ENCODE data around the gene BRF1. TPM values are rescaled to one million over a fixed set of nuclear protein-coding genes. Genes with fewer than 3 reads are reported as not detected.

Gene BRF1
- total RNA-seq, 4 donors from 2014 or later, result 22.2 to 37.9 (median 26.2) TPM

DNA sequence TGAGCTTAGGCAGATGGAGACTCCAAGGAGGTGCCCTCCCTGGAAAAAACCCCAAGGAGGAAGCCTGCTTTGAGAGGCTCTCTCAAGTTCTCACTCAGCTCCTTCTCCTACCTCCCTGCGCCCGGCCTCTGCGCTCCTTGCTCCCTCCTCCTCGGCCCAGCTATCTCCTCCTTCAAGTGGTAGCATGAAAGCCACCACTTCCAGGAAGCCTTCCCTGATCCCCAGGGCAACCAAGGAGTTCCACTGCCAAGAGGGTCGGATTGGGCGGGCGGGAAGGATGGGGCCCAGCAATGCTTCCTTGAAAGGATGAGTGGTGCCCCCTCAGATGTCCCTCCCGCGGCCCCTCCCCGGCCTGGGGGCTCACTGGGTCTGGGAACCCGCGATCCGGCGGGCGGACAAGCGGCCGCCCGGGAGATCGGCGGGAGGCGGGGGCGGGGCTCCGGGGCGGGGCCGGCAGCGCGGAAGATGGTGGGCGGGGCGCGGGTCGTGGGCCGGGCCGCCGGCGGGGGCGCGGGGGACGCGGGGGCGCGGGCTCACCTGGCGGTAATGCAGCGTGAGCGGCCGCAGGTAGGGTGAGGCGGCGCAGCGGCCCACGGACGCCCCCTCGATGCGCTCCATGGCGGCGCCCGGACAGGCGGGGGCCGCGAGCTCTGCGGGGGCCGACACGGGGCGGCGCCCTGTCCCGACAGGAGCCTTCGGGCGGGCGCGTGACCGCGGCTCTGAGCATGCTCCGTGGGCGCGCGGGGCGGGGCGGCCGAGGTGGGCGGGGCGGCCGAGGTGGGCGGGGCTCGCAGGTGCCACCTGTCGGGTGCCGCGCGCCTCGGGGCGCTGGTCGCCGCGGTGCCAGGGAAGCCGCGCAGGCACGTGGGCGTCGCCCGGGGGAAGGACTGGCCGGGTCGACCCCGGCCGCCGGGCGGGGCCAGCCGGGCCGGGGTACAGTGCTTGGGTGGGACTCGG, 119.9 kb downstream of the BRF1 start, which contains the start of gene NUDT14:
Gene NUDT14 (minus strand): TSS at position 721 of the 957 bp plus-strand sequence. CDS start 103 bp downstream, at position 618.
- H3K27ac ChIP-seq, result peak within 1 kb of the TSS; percentile 58 to 86 (median 81)
- H3K9me3 ChIP-seq, result no peaks in the 10 kb centered on the region
- H3K36me3 ChIP-seq, result no peaks in the 10 kb centered on the region
- no CpG with 5 or more reads among the region's 106 CpGs for WGBS, 2 donors
- TF ChIP-seq POLR2A (IDR thresholded peaks at IDR 0.05), result peak in 1 of 4 donors; percentile 18
- TF ChIP-seq, protein P1, sequence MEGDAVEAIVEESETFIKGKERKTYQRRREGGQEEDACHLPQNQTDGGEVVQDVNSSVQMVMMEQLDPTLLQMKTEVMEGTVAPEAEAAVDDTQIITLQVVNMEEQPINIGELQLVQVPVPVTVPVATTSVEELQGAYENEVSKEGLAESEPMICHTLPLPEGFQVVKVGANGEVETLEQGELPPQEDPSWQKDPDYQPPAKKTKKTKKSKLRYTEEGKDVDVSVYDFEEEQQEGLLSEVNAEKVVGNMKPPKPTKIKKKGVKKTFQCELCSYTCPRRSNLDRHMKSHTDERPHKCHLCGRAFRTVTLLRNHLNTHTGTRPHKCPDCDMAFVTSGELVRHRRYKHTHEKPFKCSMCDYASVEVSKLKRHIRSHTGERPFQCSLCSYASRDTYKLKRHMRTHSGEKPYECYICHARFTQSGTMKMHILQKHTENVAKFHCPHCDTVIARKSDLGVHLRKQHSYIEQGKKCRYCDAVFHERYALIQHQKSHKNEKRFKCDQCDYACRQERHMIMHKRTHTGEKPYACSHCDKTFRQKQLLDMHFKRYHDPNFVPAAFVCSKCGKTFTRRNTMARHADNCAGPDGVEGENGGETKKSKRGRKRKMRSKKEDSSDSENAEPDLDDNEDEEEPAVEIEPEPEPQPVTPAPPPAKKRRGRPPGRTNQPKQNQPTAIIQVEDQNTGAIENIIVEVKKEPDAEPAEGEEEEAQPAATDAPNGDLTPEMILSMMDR (IDR thresholded peaks at IDR 0.05), result no peak
- H3K27me3 ChIP-seq, result peaks cover 0 to 60% (median 0%) of the 10 kb centered on the region in 4 donors
- peak within 1 kb of the TSS; percentile 41 to 82 (median 58) for H3K4me3 ChIP-seq
- DNase-seq, result peak; percentile 15
- H3K4me1 ChIP-seq, result peaks cover 26 to 51% (median 29%) of the 10 kb centered on the region in 3 donors
- intact Hi-C loops (cut with DNase I), result no loop called here

DNA sequence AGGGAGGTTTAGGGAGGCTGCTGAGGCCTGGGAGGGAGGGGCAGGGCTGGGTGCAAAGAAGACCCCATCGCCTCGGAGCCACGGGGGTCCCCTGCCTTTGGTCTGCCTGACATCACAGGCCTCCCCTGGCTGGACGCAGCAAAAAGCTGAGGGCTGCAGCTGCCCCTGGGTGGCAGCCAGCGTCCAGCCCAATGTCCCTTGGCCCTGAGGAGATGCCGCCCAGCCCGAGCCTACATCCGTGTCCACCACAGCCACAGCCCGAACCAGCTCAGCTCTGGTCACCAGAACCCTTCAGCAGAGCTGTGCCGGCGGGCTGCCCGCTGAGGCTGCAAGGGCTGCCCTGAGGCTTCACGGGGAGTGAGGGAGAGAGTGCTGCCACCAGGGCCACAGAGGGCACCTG, 121.6 kb downstream of the BRF1 start:
- Histone ChIP-seq H3K4me3 (no peak overlapping the region), H3K4me1 (peaks cover 37 to 68% (median 46%) of the 10 kb centered on the region in 3 donors), H3K36me3 (no peaks in the 10 kb centered on the region), H3K27ac (no peak overlapping the region), H3K9me3 (no peaks in the 10 kb centered on the region), H3K27me3 (peaks cover 0 to 50% (median 0%) of the 10 kb centered on the region in 4 donors)
- no peak for DNase-seq
- intact Hi-C loops (cut with DNase I), result no loop called here
- 94 to 100% methylated on average over 1 to 3 of the region's 13 CpGs for WGBS, 2 donors
- TF ChIP-seq, protein P1 (IDR thresholded peaks at IDR 0.05), result no peak
- TF ChIP-seq POLR2A (IDR thresholded peaks at IDR 0.05), result no peak

DNA sequence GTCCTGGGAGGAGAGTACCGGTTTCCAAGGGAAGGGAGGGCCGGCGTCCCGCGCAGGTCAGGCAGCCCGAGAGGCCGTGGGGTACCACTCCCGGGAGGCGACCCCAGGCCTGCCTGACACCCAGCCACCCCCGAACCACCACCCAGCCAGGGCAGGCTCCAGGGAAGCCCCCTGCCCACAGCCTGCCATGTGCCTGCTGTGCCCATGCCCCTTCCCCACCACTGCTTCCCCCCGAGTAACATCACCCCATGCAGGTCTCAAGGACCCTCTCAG, 122.0 kb downstream of the BRF1 start:
- 90 to 94% methylated on average over 3 to 5 of the region's 11 CpGs for WGBS, 2 donors
- TF ChIP-seq, protein P1 (IDR thresholded peaks at IDR 0.05), result no peak
- no peak for TF ChIP-seq POLR2A (IDR thresholded peaks at IDR 0.05)
- Histone ChIP-seq H3K4me3 (no peak overlapping the region), H3K36me3 (no peaks in the 10 kb centered on the region), H3K27ac (no peak overlapping the region), H3K9me3 (no peaks in the 10 kb centered on the region), H3K4me1 (peaks cover 38 to 72% (median 49%) of the 10 kb centered on the region in 3 donors), H3K27me3 (peaks cover 0 to 53% (median 0%) of the 10 kb centered on the region in 4 donors)
- DNase-seq, result no peak
- intact Hi-C loops (cut with DNase I), result no loop called here

DNA sequence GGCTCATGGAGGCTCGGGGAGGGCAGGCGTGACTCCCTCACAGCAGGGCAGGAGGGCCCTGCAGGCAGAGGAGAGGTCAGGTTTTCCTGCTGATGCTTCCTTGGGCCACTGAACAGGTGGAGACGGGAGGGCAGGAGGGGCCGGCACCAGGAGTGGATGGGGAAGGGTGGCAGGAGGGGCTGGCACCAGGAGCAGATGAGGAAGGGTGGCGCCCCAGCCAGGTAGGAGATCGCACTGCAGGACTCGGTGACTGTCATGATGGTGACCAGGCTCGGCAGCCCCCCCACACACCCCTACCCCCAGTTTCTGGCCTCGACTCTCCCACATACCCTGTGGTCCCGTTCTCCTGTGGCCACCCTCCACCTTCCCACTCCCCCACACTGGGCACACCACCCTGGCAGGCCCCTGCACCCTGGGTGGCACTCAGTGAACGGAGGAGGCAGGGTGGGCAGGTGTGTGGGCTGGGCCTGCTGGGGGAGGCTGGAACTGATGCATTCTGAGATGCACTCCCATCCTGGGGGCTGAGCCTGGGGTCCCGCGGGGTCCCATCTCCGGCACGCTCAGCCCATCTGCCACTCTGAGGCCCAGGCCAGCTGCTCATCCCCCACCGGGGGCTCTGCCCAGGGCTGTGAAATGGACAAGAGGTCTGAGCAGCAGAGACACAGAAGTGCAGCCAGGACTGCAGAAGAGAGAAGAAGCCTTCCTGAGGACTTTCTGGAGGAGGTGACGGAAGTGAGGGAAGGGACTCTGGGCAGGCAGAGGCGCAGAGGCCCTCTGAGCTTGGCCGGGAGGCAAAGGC, 122.5 kb downstream of the BRF1 start:
- no peak overlapping the region for H3K27ac ChIP-seq
- DNase-seq, result no peak
- WGBS, 2 donors, result 90 to 93% methylated on average over 8 to 13 of the region's 19 CpGs
- peaks cover 38 to 74% (median 49%) of the 10 kb centered on the region in 3 donors for H3K4me1 ChIP-seq
- no peaks in the 10 kb centered on the region for H3K36me3 ChIP-seq
- H3K27me3 ChIP-seq, result peaks cover 0 to 54% (median 0%) of the 10 kb centered on the region in 4 donors
- H3K4me3 ChIP-seq, result no peak overlapping the region
- intact Hi-C loops (cut with DNase I), result no loop called here
- no peak for TF ChIP-seq POLR2A (IDR thresholded peaks at IDR 0.05)
- TF ChIP-seq, protein P1 (IDR thresholded peaks at IDR 0.05), result no peak
- H3K9me3 ChIP-seq, result no peaks in the 10 kb centered on the region

Data from esophagus squamous epithelium (tissue), 5 donors.